Right atrium auricular region (tissue), 2 donors: ENCODE data around the gene DENND4A. TPM values are rescaled to one million over a fixed set of nuclear protein-coding genes. Genes with fewer than 3 reads are reported as not detected.

Source experiments
- DNase-seq: peaks from one replicate; pipeline ENCODE4 v3.0.0-alpha.2; 2019; ENCODE audit warnings: low spot score
- H3K27ac ChIP-seq, 2 donors: fragments of 200-600 bp; sonication (generic); 1 replicate in 1 of 2; 2 replicates in 1 of 2; pipeline ENCODE4 v1.5.1; 2016 to 2019
- H3K27me3 ChIP-seq, 2 donors: fragments of 200-600 bp; sonication (generic); one replicate each; pipeline versions ENCODE4 v1.5.1 to v1.6.0; 2017 to 2019
- H3K36me3 ChIP-seq: fragments of 200-600 bp; sonication (generic); one replicate; pipeline ENCODE4 v1.5.1; 2016
- H3K4me1 ChIP-seq, 2 donors: fragments of 200-600 bp; sonication (generic); one replicate each; pipeline versions ENCODE4 v1.5.1 to v1.6.0; 2017 to 2019
- H3K4me3 ChIP-seq, 2 donors: fragments of 200-600 bp; sonication (generic); 1 replicate in 1 of 2; 2 replicates in 1 of 2; pipeline ENCODE4 v1.5.1; 2017 to 2019; ENCODE audit warnings: mild to moderate bottlenecking in 1 of 2, moderate library complexity in 1 of 2
- H3K9me3 ChIP-seq, 2 donors: fragments of 200-600 bp; sonication (generic); one replicate each; pipeline ENCODE4 v1.5.1; 2019
- total RNA-seq, 2 donors: library from RNA; depleted of rRNA; stranded (reverse); fragments of >200 nt; gene quantifications; one replicate each; pipeline ENCODE4 v1.1.0, GENCODE V29; 2016
- TF ChIP-seq, protein P1 (sequence below), 2 donors: fragments of 200-600 bp; sonication (generic); IDR thresholded peaks; one replicate each; pipeline ENCODE4 v1.5.1; 2019; ENCODE audit warnings: antibody characterized with exemption in 2 of 2

The DENND4A gene
- total RNA-seq, 2 donors from 2014 or later = 15.2 to 19.4 TPM

DNA sequence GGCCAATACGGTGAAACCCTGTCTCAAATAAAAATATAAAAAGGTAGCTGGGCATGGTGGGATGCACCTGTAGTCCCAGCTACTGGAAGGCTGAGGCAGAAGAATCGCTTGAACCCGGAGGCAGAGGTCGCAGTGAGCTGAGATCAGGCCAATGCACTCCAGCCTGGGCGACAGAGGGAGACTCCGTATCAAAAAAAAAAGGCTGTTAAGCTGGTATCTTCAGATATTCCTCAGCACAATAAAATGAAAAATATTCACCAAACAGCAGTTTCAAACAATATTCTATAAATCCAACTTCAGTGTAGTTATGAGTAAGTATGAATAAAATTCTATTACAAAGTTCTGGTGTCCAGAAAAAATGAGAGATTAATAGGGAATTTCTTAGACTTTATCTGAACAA is 14.2 kb downstream of the DENND4A start:
- DNase-seq = no peak
- Histone ChIP-seq H3K4me1 (no peaks in the 10 kb centered on the region), H3K27ac (no peak overlapping the region), H3K36me3 (no peaks in the 10 kb centered on the region), H3K27me3 (no peaks in the 10 kb centered on the region), H3K9me3 (no peaks in the 10 kb centered on the region), H3K4me3 (no peak overlapping the region)
- TF ChIP-seq, protein P1, sequence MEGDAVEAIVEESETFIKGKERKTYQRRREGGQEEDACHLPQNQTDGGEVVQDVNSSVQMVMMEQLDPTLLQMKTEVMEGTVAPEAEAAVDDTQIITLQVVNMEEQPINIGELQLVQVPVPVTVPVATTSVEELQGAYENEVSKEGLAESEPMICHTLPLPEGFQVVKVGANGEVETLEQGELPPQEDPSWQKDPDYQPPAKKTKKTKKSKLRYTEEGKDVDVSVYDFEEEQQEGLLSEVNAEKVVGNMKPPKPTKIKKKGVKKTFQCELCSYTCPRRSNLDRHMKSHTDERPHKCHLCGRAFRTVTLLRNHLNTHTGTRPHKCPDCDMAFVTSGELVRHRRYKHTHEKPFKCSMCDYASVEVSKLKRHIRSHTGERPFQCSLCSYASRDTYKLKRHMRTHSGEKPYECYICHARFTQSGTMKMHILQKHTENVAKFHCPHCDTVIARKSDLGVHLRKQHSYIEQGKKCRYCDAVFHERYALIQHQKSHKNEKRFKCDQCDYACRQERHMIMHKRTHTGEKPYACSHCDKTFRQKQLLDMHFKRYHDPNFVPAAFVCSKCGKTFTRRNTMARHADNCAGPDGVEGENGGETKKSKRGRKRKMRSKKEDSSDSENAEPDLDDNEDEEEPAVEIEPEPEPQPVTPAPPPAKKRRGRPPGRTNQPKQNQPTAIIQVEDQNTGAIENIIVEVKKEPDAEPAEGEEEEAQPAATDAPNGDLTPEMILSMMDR (IDR thresholded peaks at IDR 0.05) = no peak

DNA sequence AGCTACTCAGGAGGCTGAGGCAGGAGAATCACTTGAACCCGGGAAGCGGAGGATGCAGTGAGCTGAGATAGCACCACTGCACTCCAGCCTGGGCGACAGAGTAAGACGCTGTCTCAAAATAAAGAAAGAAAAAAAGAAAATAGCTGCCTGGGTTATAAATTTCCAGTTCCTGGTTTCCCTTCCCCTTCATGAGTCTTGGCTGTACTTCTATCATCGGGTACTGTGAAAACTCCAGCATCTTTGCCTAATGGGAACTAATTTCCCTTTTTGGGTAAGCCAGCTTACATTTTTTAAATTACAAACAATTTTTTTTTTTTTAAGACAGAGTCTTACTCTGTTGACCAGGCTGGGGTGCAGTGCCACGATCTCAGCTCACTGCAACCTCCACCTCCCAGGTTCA is 15.0 kb downstream of the DENND4A start:
- Histone ChIP-seq H3K4me3 (no peak overlapping the region), H3K4me1 (no peaks in the 10 kb centered on the region), H3K36me3 (no peaks in the 10 kb centered on the region), H3K27ac (no peak overlapping the region), H3K9me3 (no peaks in the 10 kb centered on the region), H3K27me3 (no peaks in the 10 kb centered on the region)
- DNase-seq = no peak
- TF ChIP-seq, protein P1 (IDR thresholded peaks at IDR 0.05) = no peak

DNA sequence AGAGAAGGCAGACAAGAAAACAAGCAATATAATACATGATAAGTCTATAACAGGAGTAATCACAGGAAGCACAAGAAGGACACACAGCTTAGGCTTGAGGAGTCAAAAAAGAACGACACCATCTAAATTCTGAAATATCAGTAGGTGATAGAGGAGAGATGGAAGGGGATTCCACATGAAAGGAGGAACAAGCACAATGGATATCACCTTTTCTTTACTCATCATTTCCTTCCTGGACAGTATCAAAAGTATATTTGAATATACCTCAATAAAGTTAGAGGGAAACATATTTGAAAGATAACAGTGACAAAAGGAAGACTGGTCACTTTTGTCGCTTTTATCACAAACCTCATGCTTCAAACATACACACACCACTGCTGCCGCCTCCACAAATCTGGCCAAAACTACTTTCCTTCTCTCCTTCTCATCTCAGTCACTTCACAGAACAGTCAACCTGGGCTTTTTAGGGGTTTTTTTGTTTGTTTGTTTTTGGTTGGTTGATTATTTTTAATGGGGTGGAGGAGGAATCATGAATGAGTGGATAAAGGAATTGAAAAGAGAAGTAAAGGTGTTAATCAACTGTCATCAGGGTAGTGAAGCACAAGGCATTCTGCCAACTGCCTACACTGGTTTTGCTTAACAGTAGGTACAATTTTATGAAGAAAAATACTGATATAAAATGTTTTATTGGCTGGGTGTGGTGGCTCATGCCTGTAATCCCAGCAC is 18.5 kb downstream of the DENND4A start:
- Histone ChIP-seq H3K36me3 (no peaks in the 10 kb centered on the region), H3K9me3 (no peaks in the 10 kb centered on the region), H3K4me1 (no peaks in the 10 kb centered on the region), H3K27me3 (no peaks in the 10 kb centered on the region), H3K27ac (no peak overlapping the region), H3K4me3 (no peak overlapping the region)
- DNase-seq = no peak
- TF ChIP-seq, protein P1 (IDR thresholded peaks at IDR 0.05) = no peak

- TF ChIP-seq, protein P1 (IDR thresholded peaks at IDR 0.05) = no peak
- no peak for DNase-seq
- no peak overlapping the region for H3K27ac ChIP-seq
These were observed 19.2 kb downstream of the DENND4A start for GRCh38 chr15:65772930-65773329.

GRCh38 chr15:65771870-65772269 is 20.2 kb downstream of the DENND4A start:
- Histone ChIP-seq H3K27ac (no peak overlapping the region), H3K36me3 (no peaks in the 10 kb centered on the region), H3K4me3 (no peak overlapping the region), H3K9me3 (no peaks in the 10 kb centered on the region), H3K27me3 (no peaks in the 10 kb centered on the region), H3K4me1 (peaks cover 0 to 9% of the 10 kb centered on the region in 2 donors)
- TF ChIP-seq, protein P1 (IDR thresholded peaks at IDR 0.05) = no peak
- DNase-seq = no peak

More at GRCh38 chr15:65772930-65773329, 19.2 kb downstream of the DENND4A start:
- Histone ChIP-seq H3K4me3 (no peak overlapping the region), H3K36me3 (no peaks in the 10 kb centered on the region), H3K4me1 (no peaks in the 10 kb centered on the region), H3K27me3 (no peaks in the 10 kb centered on the region), H3K9me3 (no peaks in the 10 kb centered on the region)

GRCh38 chr15:65769482-65769881 is 22.6 kb downstream of the DENND4A start:
- peaks cover 0 to 11% of the 10 kb centered on the region in 2 donors for H3K4me1 ChIP-seq
- H3K4me3 ChIP-seq = no peak overlapping the region
- no peaks in the 10 kb centered on the region for H3K9me3 ChIP-seq
- no peaks in the 10 kb centered on the region for H3K27me3 ChIP-seq
- TF ChIP-seq, protein P1 (IDR thresholded peaks at IDR 0.05) = no peak
- DNase-seq = no peak
- no peaks in the 10 kb centered on the region for H3K36me3 ChIP-seq
- H3K27ac ChIP-seq = no peak overlapping the region
